Skin of body (tissue), 2 donors: ENCODE measurements around the gene MAP2K5. TPM values are rescaled to one million over a fixed set of nuclear protein-coding genes. Genes with fewer than 3 reads are reported as not detected.
"Not testable (repeated sequence)": the region's sequence is repeated elsewhere in the genome, so short reads cannot be mapped to it uniquely, and the experiment has no call there.

Experiments used
- DNase-seq: peaks from one replicate; lab custom pipeline; 2025; lab: John Stamatoyannopoulos, UW
- total RNA-seq: library from RNA; depleted of rRNA; stranded (reverse); fragments of >200 nt; gene quantifications from one replicate; pipeline ENCODE4 v1.2.3, GENCODE V29; 2014

MAP2K5 gene
- total RNA-seq, 1 donor from 2014 or later, result 12.2 TPM

GRCh38 chr15:67593562-67593961 lies 51.1 kb downstream of the MAP2K5 start:
- no peak for DNase-seq

- DNase-seq, result no peak
Observed at GRCh38 chr15:67594770-67595169, 52.3 kb downstream of the MAP2K5 start.

GRCh38 chr15:67595572-67595971 lies 53.1 kb downstream of the MAP2K5 start:
- DNase-seq, result no peak

GRCh38 chr15:67601073-67601472 lies 58.6 kb downstream of the MAP2K5 start:
- no peak for DNase-seq

GRCh38 chr15:67603063-67603462 lies 60.6 kb downstream of the MAP2K5 start:
- DNase-seq, result no peak

- no peak for DNase-seq
Observed at GRCh38 chr15:67605871-67606270, 63.4 kb downstream of the MAP2K5 start.

- DNase-seq, result no peak
Observed at GRCh38 chr15:67606742-67607141, 64.2 kb downstream of the MAP2K5 start.

- DNase-seq, result no peak
Observed at GRCh38 chr15:67607329-67607728, 64.8 kb downstream of the MAP2K5 start.

GRCh38 chr15:67607959-67608637 lies 65.6 kb downstream of the MAP2K5 start:
- DNase-seq, result no peak

- DNase-seq, result no peak
Observed at GRCh38 chr15:67608638-67608959, 66.1 kb downstream of the MAP2K5 start.

- DNase-seq, result no peak
Observed at GRCh38 chr15:67611370-67612369, 69.2 kb downstream of the MAP2K5 start.

- no peak for DNase-seq
Observed at GRCh38 chr15:67613211-67613610, 70.7 kb downstream of the MAP2K5 start.

GRCh38 chr15:67613708-67614107 lies 71.2 kb downstream of the MAP2K5 start:
- no peak for DNase-seq

- not testable (repeated sequence) for DNase-seq
Observed at GRCh38 chr15:67615131-67615534, 72.6 kb downstream of the MAP2K5 start.

GRCh38 chr15:67618297-67618696 lies 75.8 kb downstream of the MAP2K5 start:
- DNase-seq, result no peak

GRCh38 chr15:67622110-67622509 lies 79.6 kb downstream of the MAP2K5 start:
- no peak for DNase-seq

- no peak for DNase-seq
Observed at GRCh38 chr15:67632261-67632660, 89.8 kb downstream of the MAP2K5 start.

- DNase-seq, result not testable (repeated sequence)
Observed at GRCh38 chr15:67635950-67636349, 93.4 kb downstream of the MAP2K5 start.

GRCh38 chr15:67639591-67639990 lies 97.1 kb downstream of the MAP2K5 start:
- DNase-seq, result no peak

GRCh38 chr15:67641453-67641852 lies 99.0 kb downstream of the MAP2K5 start:
- DNase-seq, result no peak

- no peak for DNase-seq
Observed at GRCh38 chr15:67646847-67647246, 104.3 kb downstream of the MAP2K5 start.

- no peak for DNase-seq
Observed at GRCh38 chr15:67652586-67652985, 110.1 kb downstream of the MAP2K5 start.

- DNase-seq, result no peak
Observed at GRCh38 chr15:67660446-67660845, 117.9 kb downstream of the MAP2K5 start.
